Mucosa of stomach (tissue), 1 donor: ENCODE data around the gene ZDHHC7.

Experiments used
- H3K27me3 ChIP-seq: one replicate; pipeline ENCODE4 v1.7.0; 2013; ENCODE audit warnings: mild to moderate bottlenecking, low read length; ENCODE audit not compliant: control insufficient read depth, insufficient read depth
- H3K36me3 ChIP-seq: one replicate; pipeline ENCODE4 v1.7.0; 2013; ENCODE audit warnings: low read length; ENCODE audit not compliant: control insufficient read depth, insufficient read depth
- H3K4me1 ChIP-seq: one replicate; pipeline ENCODE4 v1.7.0; 2013; ENCODE audit warnings: mild to moderate bottlenecking, low read length; ENCODE audit not compliant: control insufficient read depth, insufficient read depth
- H3K4me3 ChIP-seq: one replicate; pipeline ENCODE4 v1.7.0; 2013; ENCODE audit warnings: low read length
- H3K9ac ChIP-seq: one replicate; pipeline ENCODE4 v1.7.0; 2013; ENCODE audit warnings: mild to moderate bottlenecking, low read length, moderate library complexity
- H3K9me3 ChIP-seq: one replicate; pipeline ENCODE4 v1.7.0; 2013; ENCODE audit warnings: mild to moderate bottlenecking, low read length, moderate library complexity; ENCODE audit not compliant: control insufficient read depth
- donor health status: Pancreatic carcinoma.

Gene ZDHHC7

DNA sequence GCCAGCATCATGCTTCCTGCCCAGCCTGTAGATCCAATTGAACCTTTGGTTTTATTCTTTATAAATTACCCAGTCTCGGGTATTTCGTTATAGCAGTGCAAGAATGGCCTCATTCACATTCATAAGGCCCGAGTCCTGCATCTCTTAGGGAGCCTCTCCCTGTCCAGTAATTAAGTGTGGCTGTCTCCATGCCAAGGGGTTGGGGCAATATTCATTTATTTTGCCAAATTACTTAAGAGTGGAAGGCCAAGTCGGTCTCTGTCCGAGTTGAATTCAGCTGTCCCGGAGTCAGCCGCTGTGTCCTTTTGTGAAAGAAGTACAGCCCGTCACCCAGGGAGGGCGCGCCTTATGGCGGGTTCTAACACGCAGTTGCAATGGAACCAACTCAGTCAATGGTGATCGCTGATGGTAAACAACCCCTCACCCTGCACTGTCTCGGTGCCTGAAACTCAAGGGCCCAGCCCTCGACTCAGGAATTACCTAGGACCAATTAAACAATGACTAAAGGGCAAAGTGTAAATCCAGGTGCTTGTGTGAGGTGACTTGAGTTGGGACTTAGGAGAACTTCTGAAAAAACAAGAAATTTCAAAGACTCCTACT lies 38.5 kb upstream of the ZDHHC7 start:
- no peaks in the 10 kb centered on the region for H3K9me3 ChIP-seq
- H3K27me3 ChIP-seq: no peaks in the 10 kb centered on the region
- peaks cover 28% of the 10 kb centered on the region for H3K4me1 ChIP-seq
- H3K36me3 ChIP-seq: no peaks in the 10 kb centered on the region
- H3K9ac ChIP-seq: no peak overlapping the region
- H3K4me3 ChIP-seq: no peak overlapping the region

DNA sequence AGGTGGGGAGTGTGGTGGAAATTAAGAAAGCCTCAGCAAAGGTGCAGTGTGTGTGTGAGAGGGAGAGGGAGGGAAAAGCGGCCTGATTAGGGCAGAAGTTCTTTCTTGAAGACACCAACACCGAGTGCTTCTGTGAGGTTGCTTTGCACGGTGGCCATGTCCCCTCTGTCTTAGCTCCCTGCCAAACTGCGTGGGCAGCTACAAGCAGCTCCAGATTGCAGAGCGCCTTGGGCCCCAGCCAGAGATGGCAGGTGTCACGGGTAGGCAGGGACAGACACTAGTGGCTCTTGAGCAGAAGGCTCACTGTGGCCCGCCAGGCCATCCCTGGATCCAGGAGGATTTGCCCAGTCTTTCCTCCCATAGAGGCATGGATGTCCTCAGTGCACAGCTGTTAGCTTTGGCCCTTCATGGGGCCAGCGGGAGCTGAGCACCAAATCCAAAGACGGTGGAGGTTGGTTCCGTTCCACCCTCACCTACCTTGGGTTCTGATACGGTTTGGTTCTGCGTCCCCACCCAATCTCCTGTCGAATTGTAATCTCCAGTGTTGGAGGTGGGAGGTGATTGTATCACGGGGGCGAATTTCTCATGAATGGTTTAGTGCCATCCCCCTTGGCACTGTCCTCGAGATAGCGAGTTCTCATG lies 37.7 kb upstream of the ZDHHC7 start:
- H3K27me3 ChIP-seq: no peaks in the 10 kb centered on the region
- no peaks in the 10 kb centered on the region for H3K9me3 ChIP-seq
- no peak overlapping the region for H3K9ac ChIP-seq
- no peaks in the 10 kb centered on the region for H3K36me3 ChIP-seq
- H3K4me3 ChIP-seq: no peak overlapping the region
- peaks cover 24% of the 10 kb centered on the region for H3K4me1 ChIP-seq

GRCh38 chr16:85047867-85048455 lies 36.6 kb upstream of the ZDHHC7 start:
- Histone ChIP-seq H3K4me1 (peaks cover 24% of the 10 kb centered on the region), H3K4me3 (no peak overlapping the region), H3K9ac (peak overlapping the region; percentile 58), H3K27me3 (no peaks in the 10 kb centered on the region), H3K9me3 (no peaks in the 10 kb centered on the region), H3K36me3 (no peaks in the 10 kb centered on the region)

- H3K9me3 ChIP-seq: no peaks in the 10 kb centered on the region
- peaks cover 24% of the 10 kb centered on the region for H3K4me1 ChIP-seq
- no peak overlapping the region for H3K4me3 ChIP-seq
- H3K27me3 ChIP-seq: no peaks in the 10 kb centered on the region
- no peaks in the 10 kb centered on the region for H3K36me3 ChIP-seq
- peak overlapping the region; percentile 58 for H3K9ac ChIP-seq
Measured at GRCh38 chr16:85046931-85047866, 35.9 kb upstream of the ZDHHC7 start.

DNA sequence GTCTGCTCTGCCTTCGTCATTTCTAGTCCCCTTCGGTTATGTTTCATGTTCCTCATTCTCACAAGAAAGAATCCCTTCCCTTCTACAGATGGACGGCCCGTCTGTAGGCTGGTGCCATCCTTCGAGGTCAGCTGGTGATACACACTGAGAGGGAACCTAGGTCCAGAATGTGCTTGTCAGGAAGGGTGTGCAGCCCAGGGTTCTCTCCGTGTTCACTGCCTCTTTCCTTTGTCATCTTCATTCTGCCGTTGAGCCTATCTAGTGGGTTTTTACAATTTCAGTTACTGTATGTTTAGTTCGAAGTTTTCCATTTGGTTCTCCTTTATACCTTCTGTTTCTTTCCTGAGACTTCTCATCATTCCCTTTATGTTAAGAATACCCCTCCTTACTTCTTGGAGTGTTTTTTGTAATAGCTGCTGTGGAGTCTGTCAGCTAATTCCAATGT lies 35.2 kb upstream of the ZDHHC7 start:
- Histone ChIP-seq H3K4me3 (no peak overlapping the region), H3K9ac (peak overlapping the region; percentile 58), H3K9me3 (no peaks in the 10 kb centered on the region), H3K4me1 (peaks cover 24% of the 10 kb centered on the region), H3K36me3 (no peaks in the 10 kb centered on the region), H3K27me3 (no peaks in the 10 kb centered on the region)

- H3K27me3 ChIP-seq: no peaks in the 10 kb centered on the region
- no peaks in the 10 kb centered on the region for H3K36me3 ChIP-seq
- H3K9me3 ChIP-seq: no peaks in the 10 kb centered on the region
- no peak overlapping the region for H3K4me3 ChIP-seq
- H3K4me1 ChIP-seq: peaks cover 24% of the 10 kb centered on the region
- no peak overlapping the region for H3K9ac ChIP-seq
Measured at GRCh38 chr16:85045641-85046471, 34.5 kb upstream of the ZDHHC7 start.

DNA sequence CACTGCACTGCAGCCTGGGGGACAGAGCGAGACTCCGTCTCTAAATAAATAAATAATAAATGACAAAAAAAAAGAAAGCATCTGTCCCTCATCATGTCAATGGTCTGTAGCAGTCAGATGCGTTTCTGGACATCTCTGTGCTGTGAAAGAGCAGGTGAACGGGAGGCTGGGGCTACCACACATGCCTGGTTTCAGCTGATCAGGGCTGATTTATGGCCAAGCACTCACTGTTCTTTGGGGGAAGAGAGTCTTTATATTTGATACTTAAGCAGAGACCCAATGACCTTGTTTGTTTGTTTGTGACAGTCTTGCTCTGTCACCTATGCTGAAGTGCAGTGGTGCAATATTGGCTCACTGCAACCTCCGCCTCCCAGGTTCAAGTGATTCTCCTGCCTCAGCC lies 33.7 kb upstream of the ZDHHC7 start:
- H3K4me1 ChIP-seq: peaks cover 24% of the 10 kb centered on the region
- no peaks in the 10 kb centered on the region for H3K9me3 ChIP-seq
- no peak overlapping the region for H3K9ac ChIP-seq
- no peaks in the 10 kb centered on the region for H3K36me3 ChIP-seq
- no peak overlapping the region for H3K4me3 ChIP-seq
- no peaks in the 10 kb centered on the region for H3K27me3 ChIP-seq

- no peak overlapping the region for H3K4me3 ChIP-seq
- peaks cover 12% of the 10 kb centered on the region for H3K4me1 ChIP-seq
- H3K27me3 ChIP-seq: no peaks in the 10 kb centered on the region
- H3K36me3 ChIP-seq: no peaks in the 10 kb centered on the region
- no peaks in the 10 kb centered on the region for H3K9me3 ChIP-seq
- no peak overlapping the region for H3K9ac ChIP-seq
Measured at GRCh38 chr16:85042606-85043005, 31.3 kb upstream of the ZDHHC7 start.

DNA sequence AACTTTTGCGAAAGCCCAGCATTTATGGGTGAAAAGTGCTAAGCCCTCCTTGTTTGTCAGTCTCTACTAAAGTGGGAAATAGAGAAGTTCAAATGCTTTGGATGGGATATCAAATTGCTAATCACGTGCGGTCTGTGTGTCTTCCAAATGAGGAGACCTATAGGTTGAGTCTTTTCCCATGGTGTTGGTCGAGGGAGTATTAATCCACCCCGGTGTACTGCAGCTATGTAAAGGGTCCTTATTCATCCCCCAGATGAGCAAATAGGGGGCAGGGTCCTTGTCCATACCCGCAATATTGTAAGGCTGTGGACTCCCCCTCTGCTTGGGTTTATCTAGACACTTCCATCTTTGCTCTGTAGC lies 30.8 kb upstream of the ZDHHC7 start:
- H3K36me3 ChIP-seq: no peaks in the 10 kb centered on the region
- H3K9ac ChIP-seq: no peak overlapping the region
- no peaks in the 10 kb centered on the region for H3K9me3 ChIP-seq

DNA sequence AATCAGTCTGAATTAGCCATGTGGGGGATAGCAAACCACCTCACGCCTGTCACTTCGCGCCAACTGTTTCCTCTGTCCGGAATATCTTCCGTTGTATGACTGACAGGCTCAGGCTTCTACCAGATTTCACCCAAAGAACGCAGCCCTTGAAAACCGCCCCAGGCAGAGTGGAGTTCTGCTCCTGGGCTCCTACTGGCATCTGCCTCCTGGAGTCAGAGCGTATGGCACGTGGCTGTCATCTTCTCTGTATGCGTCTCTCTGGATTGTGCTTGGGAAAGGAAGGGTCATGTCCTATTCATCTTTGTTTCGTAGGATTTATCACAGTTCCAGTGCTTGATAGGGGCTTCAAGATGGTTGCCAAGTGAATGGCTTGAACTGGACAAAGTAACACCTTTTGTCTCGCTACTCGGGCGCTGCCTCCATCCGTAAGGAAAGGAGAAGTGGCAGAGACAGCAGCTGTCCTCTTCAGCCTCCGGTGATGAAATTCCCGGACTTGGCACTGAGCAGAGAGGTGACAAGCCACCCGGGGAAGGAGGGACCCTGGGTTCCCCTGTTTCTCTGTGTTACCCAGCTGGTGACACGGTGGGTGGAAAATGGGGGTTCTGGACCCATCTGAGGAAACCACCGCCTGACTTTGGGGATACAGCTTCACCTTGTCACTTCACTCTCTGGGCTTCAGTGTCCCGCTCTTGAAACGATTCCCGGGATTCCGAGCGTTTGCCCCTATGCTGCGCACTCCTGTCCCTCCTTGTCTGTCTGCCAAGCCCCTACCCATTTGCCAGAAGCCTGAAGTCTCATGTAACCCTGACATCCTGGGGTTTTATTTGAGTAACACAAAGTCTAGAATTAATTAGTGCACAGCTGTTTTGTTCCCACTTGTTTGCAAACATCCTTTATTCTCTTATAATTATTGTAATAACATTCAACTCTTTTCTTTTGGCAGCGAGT lies 30.2 kb upstream of the ZDHHC7 start:
- Histone ChIP-seq H3K9me3 (no peaks in the 10 kb centered on the region), H3K4me1 (peaks cover 1% of the 10 kb centered on the region), H3K36me3 (no peaks in the 10 kb centered on the region), H3K27me3 (no peaks in the 10 kb centered on the region), H3K9ac (no peak overlapping the region), H3K4me3 (no peak overlapping the region)

More for the DNA sequence above, 30.8 kb upstream of the ZDHHC7 start:
- H3K4me3 ChIP-seq: no peak overlapping the region
- peaks cover 8% of the 10 kb centered on the region for H3K4me1 ChIP-seq
- H3K27me3 ChIP-seq: no peaks in the 10 kb centered on the region
